ENCODE results near the gene ZNF184.

The ZNF184 gene

GRCh38 chr6:27419363-27419762 lies 53.5 kb downstream of the ZNF184 start:
- no peak overlapping the region for H3K4me3 Mint-ChIP-seq
- peaks cover 2% of the 10 kb centered on the region for H3K9me3 Mint-ChIP-seq
- no peaks in the 10 kb centered on the region for H3K36me3 Mint-ChIP-seq (ENCODE audit: low read depth)
- H3K27me3 Mint-ChIP-seq (ENCODE audit: low read depth) = peaks cover 7% of the 10 kb centered on the region
- no peak overlapping the region for H3K27ac Mint-ChIP-seq
- TF ChIP-seq CTCF (IDR thresholded peaks at IDR 0.05; ENCODE audit: unreplicated experiment in 3 of 3) = no peak
- H3K4me1 Mint-ChIP-seq = no peaks in the 10 kb centered on the region

GRCh38 chr6:27415898-27416297 lies 57.0 kb downstream of the ZNF184 start:
- H3K36me3 Mint-ChIP-seq (ENCODE audit: low read depth) = no peaks in the 10 kb centered on the region
- no peaks in the 10 kb centered on the region for H3K4me1 Mint-ChIP-seq
- peaks cover 7% of the 10 kb centered on the region for H3K27me3 Mint-ChIP-seq (ENCODE audit: low read depth)
- H3K27ac Mint-ChIP-seq = no peak overlapping the region
- no peak for TF ChIP-seq CTCF (IDR thresholded peaks at IDR 0.05; ENCODE audit: unreplicated experiment in 3 of 3)
- no peak overlapping the region for H3K4me3 Mint-ChIP-seq
- H3K9me3 Mint-ChIP-seq = peaks cover 2% of the 10 kb centered on the region

- no peak overlapping the region for H3K27ac Mint-ChIP-seq
- H3K4me1 Mint-ChIP-seq = no peaks in the 10 kb centered on the region
- H3K36me3 Mint-ChIP-seq (ENCODE audit: low read depth) = no peaks in the 10 kb centered on the region
- H3K27me3 Mint-ChIP-seq (ENCODE audit: low read depth) = peaks cover 7% of the 10 kb centered on the region
- no peak overlapping the region for H3K4me3 Mint-ChIP-seq
- H3K9me3 Mint-ChIP-seq = peaks cover 2% of the 10 kb centered on the region
- no peak for TF ChIP-seq CTCF (IDR thresholded peaks at IDR 0.05; ENCODE audit: unreplicated experiment in 3 of 3)
Measured at GRCh38 chr6:27414996-27415395, 57.9 kb downstream of the ZNF184 start.

- no peak for TF ChIP-seq CTCF (IDR thresholded peaks at IDR 0.05; ENCODE audit: unreplicated experiment in 3 of 3)
- no peaks in the 10 kb centered on the region for H3K36me3 Mint-ChIP-seq (ENCODE audit: low read depth)
- H3K4me3 Mint-ChIP-seq = no peak overlapping the region
- no peaks in the 10 kb centered on the region for H3K4me1 Mint-ChIP-seq
- H3K27me3 Mint-ChIP-seq (ENCODE audit: low read depth) = peaks cover 3% of the 10 kb centered on the region
- peaks cover 4% of the 10 kb centered on the region for H3K9me3 Mint-ChIP-seq
- H3K27ac Mint-ChIP-seq = no peak overlapping the region
Measured at GRCh38 chr6:27414300-27414699, 58.6 kb downstream of the ZNF184 start.

GRCh38 chr6:27407153-27407814 lies 65.6 kb downstream of the ZNF184 start:
- TF ChIP-seq CTCF (IDR thresholded peaks at IDR 0.05; ENCODE audit: unreplicated experiment in 3 of 3) = no peak

GRCh38 chr6:27406085-27406484 lies 66.8 kb downstream of the ZNF184 start:
- H3K9me3 Mint-ChIP-seq = peaks cover 36% of the 10 kb centered on the region
- no peak overlapping the region for H3K27ac Mint-ChIP-seq
- H3K4me1 Mint-ChIP-seq = no peaks in the 10 kb centered on the region
- H3K27me3 Mint-ChIP-seq (ENCODE audit: low read depth) = no peaks in the 10 kb centered on the region
- no peak for TF ChIP-seq CTCF (IDR thresholded peaks at IDR 0.05; ENCODE audit: unreplicated experiment in 3 of 3)
- H3K36me3 Mint-ChIP-seq (ENCODE audit: low read depth) = peaks cover 30% of the 10 kb centered on the region
- no peak overlapping the region for H3K4me3 Mint-ChIP-seq

More at GRCh38 chr6:27407153-27407814, 65.6 kb downstream of the ZNF184 start:
- Mint-ChIP-seq H3K27ac (no peak overlapping the region), H3K4me3 (no peak overlapping the region), H3K27me3 (ENCODE audit: low read depth) (no peaks in the 10 kb centered on the region), H3K9me3 (peaks cover 26% of the 10 kb centered on the region), H3K4me1 (no peaks in the 10 kb centered on the region), H3K36me3 (ENCODE audit: low read depth) (peaks cover 18% of the 10 kb centered on the region)

Data from nephron (organoid).